Glomerular endothelial cell (primary cell): ENCODE measurements around the gene RRBP1. TPM values are rescaled to one million over a fixed set of nuclear protein-coding genes. Genes with fewer than 3 reads are reported as not detected.

Experiments
- DNase-seq: peaks from one replicate; pipeline ENCODE4 v3.0.0-alpha.2; 2011; ENCODE audit warnings: low read depth, low spot score; ENCODE audit errors: extremely low read depth
- total RNA-seq: library from RNA; depleted of rRNA; stranded (reverse); fragments of >200 nt; gene quantifications from 2 replicates; pipeline ENCODE4 v1.2.3, GENCODE V29; 2015

Gene RRBP1
- total RNA-seq, 1 donor from 2014 or later: 254 TPM

DNA sequence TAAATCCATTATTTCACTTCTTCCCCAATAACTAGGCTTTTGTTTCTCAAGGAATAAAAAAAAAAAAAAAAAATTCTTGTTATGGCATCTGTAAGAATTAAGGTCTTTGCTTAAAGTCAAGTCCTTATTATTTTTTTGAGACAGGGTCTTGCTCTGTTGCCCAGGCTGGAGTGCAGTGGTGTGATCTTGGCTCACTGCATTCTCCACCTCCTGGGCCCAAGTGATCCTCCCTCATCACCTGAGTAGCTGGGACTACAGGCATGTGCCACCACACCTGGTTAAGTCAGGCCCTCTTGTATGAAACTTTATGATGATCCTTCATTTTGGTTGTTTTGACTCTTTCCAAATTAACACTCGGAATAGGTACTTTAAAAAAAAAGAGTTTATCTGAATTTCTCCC lies 94.9 kb downstream of the RRBP1 start:
- DNase-seq: no peak

DNA sequence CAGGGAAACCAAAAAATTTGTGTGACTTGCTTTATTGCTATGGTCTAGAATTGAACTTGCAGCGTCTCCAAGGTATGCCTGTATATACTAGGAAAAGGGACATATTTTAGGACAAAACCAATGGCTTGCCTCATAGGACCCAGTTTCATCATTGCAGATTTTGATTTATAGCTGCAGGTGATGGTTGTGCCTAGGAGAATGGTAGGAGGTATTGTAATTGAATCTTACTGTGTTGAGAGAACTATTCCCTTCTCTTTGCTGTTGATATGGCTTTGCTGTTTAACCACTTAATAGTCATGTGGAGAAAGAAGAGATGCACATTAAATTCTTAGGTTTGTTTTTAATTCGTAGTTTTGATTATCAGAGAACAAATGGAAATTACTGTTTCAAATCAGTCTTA lies 95.8 kb downstream of the RRBP1 start:
- DNase-seq: no peak

DNA sequence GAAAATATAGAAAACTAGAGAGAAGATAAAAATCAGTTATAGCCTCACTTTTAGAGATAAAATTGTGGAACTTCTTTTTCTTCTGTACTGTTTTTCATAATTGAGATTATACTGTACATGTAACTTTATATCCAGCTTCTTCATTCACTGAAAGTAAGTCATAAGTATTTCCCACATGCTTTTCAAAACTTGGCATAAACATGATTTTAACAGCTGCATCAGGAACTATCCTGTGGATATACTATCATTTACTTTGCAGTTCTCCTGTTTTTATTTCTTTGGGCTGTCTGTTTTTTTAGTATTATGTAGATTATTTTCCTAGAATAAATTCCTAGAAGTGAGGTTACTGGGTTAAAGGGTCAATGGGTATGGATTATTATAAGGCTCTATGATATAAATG lies 97.4 kb downstream of the RRBP1 start:
- DNase-seq: no peak

DNA sequence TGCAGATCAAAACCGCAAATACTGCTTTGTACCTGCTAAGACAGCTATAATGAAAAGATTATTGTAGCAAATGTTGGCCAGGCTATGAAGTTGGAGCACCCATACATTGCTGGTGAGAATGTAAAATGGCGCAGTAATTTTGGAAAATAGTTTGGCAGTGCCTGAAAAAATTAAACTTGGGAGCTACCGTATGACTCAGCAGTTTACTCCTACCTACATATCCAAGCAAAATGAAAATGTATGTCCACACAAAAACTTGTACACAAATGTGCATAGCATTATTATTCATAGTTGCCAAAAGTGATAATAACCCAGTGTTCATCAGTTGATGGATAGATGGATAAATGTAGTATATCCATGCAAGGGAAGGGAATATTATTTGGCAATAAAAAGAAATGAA lies 98.9 kb downstream of the RRBP1 start:
- DNase-seq: no peak

DNA sequence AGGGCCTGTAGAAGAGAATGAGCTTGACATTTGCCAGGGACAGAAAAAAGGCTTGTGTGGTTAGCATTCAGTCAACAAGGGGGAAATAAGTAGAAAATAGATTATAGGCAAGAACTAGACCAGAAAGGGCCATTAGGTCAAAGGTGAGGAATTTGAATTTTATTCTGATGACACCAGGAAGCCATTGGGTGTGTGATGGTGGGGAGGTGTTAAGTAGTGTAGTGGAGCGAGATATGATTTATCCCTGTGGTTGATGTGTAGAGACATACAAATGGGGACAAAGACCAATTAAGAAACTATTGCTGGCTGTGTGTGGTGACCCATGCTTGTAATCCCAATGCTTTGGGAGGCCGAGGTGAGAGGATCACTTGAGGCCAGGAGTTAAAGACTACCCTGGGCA lies 101.1 kb downstream of the RRBP1 start:
- no peak for DNase-seq

DNA sequence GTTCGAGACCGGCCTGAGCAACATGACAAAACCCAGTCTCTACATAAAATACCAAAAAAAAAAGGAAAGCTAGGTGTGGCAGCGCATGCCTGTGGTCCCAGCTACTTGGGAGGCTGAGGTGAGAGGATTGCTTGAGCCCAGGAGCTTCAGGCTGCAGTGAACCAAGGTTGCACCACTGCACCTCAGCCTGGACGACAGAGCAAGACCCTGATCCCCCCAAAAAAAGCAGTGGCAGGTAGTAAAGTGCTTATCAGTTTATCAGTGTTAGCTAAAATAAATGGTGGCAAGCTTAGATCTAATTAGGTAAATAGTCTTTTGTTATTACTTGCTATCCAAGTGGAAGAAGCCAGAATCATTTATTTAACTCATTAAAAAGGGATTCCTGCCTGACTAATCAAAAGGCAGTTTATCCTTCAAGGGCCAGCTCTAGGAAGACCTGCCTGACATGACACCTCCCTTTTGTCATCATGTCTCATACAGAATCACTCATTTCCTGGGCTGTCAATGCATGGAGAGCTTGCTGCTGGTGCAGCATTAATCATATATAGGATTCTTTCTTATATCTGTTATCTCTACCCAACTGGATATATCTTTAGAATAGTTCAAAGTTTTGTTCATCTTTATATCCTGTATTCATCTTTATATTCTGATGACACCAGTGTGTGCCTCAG lies 102.5 kb downstream of the RRBP1 start:
- no peak for DNase-seq

DNA sequence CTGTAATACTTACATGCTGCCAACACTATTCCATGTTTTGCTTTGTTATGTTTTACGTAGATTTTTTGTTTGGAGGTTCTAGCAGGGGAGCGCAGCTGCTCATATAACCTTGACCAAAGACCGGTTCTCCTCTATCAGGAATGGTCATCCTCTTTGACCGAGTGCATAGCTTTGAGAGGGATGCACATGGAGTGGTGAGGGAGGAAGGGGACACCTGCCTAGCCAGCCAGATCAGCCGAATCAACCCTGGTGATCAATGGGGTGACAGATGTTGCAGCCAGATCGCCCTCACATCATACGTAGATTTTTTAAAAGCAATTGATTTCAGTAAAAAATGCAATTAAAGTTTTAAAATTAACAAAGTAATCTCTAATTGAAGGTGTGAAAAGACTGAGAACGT lies 105.8 kb downstream of the RRBP1 start:
- no peak for DNase-seq

DNA sequence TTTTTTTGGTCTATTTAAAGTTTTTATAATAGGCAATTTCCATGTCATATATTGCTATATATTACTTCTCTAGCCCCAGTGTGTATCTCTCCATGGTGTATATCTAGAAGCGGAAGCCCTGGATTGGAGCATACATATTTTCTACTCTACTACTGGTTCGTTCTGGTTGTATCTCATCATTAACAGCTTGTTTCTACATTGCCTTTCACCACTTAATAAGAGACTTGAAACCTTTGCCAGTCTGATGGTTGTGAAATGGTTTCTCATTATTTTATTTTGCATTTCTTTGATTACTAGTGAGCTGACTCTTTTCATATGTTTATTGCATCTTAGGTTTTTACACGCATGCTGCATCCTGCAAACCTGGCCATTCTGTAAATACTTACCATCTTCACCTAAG lies 108.6 kb downstream of the RRBP1 start:
- DNase-seq: no peak

DNA sequence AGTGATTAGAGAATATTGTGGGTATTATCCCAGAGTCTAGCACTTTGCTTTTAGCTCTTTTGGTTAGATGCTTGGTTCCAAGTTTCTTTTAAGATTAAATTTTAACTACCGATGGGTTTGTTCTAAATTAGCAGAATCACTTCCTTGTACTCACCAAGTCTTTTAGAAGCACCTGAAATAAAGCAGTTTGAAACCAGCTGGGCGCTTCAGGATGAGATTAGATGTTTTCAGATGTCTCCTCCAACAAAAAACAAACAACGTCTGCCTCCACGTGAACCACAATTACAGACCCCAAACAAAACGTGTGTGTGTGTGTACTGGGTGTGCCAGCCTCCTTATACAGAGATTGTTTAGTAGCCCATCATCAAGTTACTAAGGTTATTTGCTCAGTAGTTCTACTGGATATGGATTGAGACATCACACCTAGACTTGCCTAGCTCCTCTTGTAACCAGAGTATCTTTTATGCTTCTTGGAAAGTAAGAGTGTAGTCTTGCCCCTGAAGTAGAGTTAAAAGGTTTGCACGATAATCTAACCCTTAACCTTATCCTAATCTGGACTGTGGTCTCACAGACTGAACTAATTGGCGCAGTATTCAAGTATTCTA lies 109.9 kb downstream of the RRBP1 start:
- no peak for DNase-seq

DNA sequence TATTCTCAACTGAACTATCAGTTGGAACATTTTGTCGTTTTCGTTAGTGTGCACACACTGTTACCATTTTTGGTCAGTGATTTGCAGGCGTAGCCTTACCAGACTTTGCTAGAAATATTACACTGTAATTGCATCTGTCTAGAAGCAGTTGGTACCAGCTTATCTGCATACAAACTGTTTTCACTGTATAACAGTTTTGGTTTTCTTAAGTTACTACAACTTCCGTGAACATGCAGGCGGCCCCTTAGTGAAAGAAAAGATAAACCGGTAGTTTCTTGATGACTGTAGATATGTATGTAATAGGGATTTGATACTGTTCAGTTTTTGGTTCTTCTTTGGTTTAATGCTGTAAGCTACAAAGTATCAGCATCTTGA lies 110.9 kb downstream of the RRBP1 start:
- DNase-seq: no peak

DNA sequence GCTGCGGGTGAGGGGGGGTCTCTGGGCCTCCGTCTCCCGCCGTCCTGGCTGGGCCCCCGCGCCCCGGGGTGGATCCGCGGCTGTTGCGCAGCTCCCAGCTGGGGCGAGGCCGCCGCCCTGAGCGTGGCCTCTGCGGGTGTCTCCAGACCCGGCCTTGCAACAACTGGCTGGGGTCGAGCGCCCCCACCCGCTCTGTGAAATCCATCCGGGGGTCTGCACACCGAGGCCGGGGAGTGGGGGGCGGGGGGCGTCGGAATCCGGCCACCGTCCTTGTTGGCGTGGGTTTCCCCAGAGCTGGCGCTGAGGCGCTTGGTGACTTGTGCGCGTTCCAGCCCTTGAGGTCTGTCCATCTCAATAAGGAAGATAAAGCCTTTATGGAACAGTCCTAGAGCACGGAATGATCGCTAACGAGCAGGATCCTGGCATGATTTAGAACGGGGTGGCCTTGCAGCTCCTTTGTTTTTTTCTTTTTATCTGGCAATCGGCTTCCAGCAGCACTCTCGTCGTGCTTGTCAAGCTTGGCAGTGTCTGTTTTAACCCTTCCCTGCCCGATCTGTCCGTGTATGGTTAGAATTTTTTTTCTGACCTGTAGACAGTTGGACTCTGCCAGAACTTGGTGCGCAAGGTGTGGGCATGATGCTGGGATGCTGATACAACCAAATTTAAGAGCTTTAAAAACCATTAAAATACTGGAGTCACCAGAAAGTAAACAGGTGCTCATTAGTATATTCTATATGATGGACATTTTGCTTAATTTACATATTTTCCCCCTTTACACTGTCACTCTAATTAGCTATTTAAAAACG lies 111.5 kb downstream of the RRBP1 start:
- DNase-seq: no peak

DNA sequence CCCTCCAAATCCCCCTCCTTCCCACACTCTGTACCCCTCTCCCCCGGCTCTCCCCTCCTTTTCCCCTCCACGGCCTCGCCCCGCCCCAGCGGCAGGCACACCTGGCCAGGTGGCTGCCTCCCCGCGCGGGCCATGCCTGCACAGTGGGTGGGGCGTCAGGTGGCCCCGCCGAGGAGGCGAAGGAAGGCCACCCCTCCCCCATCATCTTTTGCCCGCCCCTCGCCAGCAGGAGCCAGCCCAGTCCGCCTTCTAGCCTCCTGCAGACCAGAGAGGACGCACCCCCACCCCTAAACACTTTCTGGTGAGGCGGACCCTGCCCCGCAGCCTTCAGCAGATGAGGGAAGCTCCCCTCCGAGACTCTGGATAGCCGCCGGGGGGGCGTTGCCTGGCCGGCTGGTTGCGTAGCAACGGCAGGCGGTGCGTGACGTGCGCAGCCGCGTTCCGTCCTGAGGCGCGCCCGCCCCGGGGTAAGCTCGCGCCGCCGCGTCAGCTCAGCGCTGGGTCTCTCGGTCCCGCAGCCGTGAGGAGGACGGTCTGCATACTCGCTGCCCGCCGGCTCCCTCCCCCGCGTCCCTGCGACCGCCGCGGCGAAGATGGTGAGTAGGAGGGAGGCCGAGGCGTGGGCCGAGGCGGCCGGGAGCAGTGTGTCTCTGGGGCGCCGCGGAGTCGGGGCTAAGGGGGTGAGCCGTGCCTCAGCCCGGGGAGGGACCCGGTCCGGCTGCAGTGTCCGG lies 112.3 kb downstream of the RRBP1 start, which contains the start of gene DSTN:
Gene DSTN, plus strand, starts transcription at position 460 of the 731 bp plus-strand sequence. Its CDS starts 134 bp downstream, at position 594.
- no peak for DNase-seq

DNA sequence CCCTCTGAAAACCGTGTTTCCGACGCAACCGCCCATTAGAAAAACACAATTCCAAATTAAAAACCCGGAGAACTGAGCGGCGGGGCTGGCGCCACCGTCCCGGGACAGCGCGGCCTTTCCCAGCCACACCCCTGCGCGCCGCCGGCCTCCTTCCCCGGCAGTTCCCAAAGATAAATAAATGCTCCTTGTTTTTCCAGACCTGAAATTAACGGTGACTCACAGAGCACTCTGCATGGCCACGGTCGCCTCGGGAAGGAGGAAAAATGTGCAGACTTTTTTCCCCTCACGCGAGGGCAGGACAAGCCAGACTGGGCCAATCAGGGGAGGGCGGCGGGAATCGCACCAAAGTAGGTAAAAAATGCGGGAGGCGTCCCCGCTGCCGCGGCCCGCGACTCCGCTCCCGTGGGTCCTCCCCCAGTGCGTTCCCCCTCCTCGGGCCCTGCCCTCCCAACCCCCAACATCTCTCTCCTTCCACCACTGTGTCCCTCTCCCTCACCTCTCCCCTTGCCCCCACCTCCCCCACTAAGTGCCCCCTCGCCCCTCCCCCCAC lies 113.0 kb downstream of the RRBP1 start:
- DNase-seq: peak; percentile 86

DNA sequence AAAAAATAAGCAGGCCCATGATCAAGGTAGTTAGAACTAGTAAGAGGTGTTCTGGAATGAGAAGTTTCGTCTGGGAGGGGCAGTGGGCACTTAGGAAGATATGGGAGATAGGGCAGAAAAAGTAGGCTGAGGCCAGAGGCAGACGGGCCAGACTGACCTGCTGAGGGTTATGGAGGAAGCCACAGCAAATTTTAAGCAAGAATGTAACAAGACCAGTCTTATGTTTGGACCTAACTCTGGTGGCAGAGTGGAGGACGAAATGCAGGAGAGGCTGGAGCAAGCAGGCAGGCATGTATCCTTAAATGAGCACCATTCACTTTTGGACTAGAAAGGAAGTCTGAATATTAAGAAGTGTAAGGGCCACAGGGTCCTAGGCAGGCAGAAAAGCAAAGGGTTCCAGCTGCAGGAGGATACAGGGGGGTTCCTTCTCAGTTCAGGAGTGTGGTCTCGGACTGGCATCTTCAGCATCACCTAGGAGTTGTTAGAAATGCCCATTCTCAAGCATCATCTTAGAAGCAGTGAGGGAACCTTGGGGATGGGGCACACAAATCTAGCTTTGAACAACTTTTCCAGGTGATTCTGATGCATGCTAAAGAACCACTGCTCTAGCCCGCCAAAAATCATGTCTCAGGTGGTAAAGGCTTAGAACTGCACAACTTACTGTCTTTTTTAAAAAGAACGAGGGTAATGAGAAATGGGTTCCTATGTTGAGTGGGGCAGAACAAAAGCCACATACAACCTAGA lies 113.8 kb downstream of the RRBP1 start:
- DNase-seq: no peak

DNA sequence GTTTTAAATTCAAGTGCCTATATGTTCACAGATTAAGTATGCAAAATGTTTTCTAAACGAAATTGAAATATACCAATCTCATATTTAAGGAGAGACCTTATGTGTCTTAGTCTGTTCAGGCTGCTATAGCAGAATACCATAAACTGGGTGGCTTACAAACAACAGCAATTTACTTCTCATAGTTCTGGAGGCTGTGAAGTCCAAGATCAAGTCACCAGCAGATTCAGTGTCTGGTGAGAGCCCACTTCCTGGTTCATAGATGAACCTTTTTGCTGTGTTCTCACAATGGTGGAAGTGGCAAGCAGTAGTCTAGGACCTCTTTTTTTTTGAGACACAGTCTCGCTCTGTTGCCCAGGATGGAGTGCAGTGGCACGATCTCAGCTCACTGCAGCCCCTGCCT lies 115.7 kb downstream of the RRBP1 start:
- DNase-seq: no peak

DNA sequence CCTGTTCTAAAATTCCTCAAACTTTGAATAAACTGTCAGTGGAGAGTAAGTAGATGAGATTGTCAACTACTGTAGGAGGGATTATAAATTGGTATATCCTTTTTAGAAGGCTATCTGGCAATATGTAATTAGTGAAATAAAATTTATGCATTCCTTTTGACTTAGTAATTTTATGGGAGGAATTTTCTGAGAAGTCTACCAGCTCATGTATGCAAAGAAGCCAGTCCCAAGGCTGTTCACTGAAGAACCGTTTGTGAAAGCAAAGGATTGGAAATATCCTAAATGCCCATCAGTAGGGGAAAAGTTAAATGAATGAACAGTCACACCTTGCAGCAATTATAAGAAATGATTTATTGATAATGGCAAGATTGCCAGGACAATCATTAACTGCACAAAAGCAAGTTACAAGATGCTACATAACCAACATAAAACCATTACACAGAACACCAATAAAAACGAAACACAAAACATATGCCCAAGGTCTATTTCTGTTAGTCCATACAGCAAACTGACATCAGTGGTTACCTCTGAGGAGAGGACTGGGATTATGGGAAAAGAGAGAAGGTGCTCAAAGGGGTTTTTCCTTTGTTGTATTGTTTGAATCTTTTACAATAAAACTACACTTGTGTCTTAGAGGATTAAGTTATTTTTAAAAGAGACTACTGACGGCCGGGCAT lies 116.7 kb downstream of the RRBP1 start:
- DNase-seq: no peak
